ENCODE measurements around the gene NEDD1. TPM values are rescaled to one million over a fixed set of nuclear protein-coding genes. Genes with fewer than 3 reads are reported as not detected.

The NEDD1 gene
- total RNA-seq, 3 donors from 2014 or later (not counting 1 experiment from before 2014, with no cell fraction given) = 26.4 to 30.6 (median 29.2) TPM

DNA sequence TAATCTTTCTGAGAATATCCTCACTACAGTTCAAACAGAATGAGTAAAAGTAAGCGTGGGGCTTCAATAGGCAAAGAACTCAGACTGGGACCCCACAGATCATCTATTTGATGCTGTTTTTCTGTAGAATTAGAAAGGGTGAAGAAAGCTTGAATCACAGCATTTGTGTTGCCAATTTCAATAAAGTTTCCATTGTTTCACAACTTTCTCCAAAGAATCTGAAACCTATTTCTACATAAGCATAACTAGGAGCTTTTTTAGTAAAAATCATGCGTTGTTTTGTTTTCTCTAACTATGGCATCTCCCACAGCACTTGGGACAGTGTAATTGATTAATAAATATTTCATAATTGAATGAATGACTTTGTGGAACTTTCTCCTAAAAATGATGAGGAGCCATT lies 16.7 kb upstream of the NEDD1 start:
- intact Hi-C loops (cut with micrococcal nuclease) = no loop called here
- ATAC-seq (no peak), DNase-seq (no peak)
- Histone ChIP-seq H3K4me1 (ENCODE audit: control insufficient read depth, insufficient read depth, low read length) (no peaks in the 10 kb centered on the region), H3K27ac (ENCODE audit: low read length) (no peak overlapping the region), H3K4me3 (ENCODE audit: low read length) (no peak overlapping the region), H3K9me3 (ENCODE audit: control insufficient read depth, insufficient read depth, low read length) (no peaks in the 10 kb centered on the region), H3K27me3 (ENCODE audit: control insufficient read depth, insufficient read depth, low read length) (peaks cover 5% of the 10 kb centered on the region), H3K36me3 (ENCODE audit: control insufficient read depth, insufficient read depth, low read length) (no peaks in the 10 kb centered on the region)
- Mint-ChIP-seq H3K4me3 (no peak overlapping the region), H3K36me3 (no peaks in the 10 kb centered on the region), H3K27ac (no peak overlapping the region), H3K9me3 (no peaks in the 10 kb centered on the region), H3K27me3 (ENCODE audit: low read depth in 2 of 2) (peaks cover 30 to 46% of the 10 kb centered on the region in 2 donors), H3K4me1 (no peaks in the 10 kb centered on the region)
- TF ChIP-seq, protein P1, sequence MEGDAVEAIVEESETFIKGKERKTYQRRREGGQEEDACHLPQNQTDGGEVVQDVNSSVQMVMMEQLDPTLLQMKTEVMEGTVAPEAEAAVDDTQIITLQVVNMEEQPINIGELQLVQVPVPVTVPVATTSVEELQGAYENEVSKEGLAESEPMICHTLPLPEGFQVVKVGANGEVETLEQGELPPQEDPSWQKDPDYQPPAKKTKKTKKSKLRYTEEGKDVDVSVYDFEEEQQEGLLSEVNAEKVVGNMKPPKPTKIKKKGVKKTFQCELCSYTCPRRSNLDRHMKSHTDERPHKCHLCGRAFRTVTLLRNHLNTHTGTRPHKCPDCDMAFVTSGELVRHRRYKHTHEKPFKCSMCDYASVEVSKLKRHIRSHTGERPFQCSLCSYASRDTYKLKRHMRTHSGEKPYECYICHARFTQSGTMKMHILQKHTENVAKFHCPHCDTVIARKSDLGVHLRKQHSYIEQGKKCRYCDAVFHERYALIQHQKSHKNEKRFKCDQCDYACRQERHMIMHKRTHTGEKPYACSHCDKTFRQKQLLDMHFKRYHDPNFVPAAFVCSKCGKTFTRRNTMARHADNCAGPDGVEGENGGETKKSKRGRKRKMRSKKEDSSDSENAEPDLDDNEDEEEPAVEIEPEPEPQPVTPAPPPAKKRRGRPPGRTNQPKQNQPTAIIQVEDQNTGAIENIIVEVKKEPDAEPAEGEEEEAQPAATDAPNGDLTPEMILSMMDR (IDR thresholded peaks at IDR 0.05) = no peak
- WGBS (ENCODE audit: insufficient coverage) = 86% methylated on average over 1 of the region's 2 CpGs

DNA sequence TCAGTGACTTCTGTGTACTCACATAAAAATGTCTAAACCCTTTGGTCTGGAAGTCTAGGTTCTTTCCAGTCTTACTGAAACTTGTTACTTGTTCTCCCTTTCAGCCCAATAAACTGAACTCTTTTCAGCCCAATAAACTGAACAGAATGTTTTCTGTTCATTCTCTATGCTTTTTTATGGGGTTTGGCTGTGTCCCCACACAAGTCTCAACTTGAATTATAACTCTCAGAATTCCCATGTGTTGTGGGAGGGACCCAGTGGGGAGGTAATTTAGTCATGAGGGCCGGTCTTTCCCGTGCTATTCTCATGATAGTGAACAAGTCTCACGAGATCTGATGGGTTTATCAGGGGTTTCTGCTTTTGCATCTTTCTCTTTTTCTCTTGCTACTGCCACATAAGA lies 15.0 kb upstream of the NEDD1 start:
- no peak overlapping the region for H3K4me3 Mint-ChIP-seq
- no peaks in the 10 kb centered on the region for H3K36me3 Mint-ChIP-seq
- Histone ChIP-seq H3K36me3 (ENCODE audit: control insufficient read depth, insufficient read depth, low read length) (no peaks in the 10 kb centered on the region), H3K27ac (ENCODE audit: low read length) (no peak overlapping the region), H3K4me1 (ENCODE audit: control insufficient read depth, insufficient read depth, low read length) (no peaks in the 10 kb centered on the region), H3K4me3 (ENCODE audit: low read length) (no peak overlapping the region), H3K27me3 (ENCODE audit: control insufficient read depth, insufficient read depth, low read length) (peaks cover 5% of the 10 kb centered on the region), H3K9me3 (ENCODE audit: control insufficient read depth, insufficient read depth, low read length) (no peaks in the 10 kb centered on the region)
- H3K9me3 Mint-ChIP-seq = no peaks in the 10 kb centered on the region
- intact Hi-C loops (cut with micrococcal nuclease) = no loop called here
- peaks cover 20 to 32% of the 10 kb centered on the region in 2 donors for H3K27me3 Mint-ChIP-seq (ENCODE audit: low read depth in 2 of 2)
- DNase-seq (no peak), ATAC-seq (no peak)
- WGBS (ENCODE audit: insufficient coverage) = 92% methylated on average over 3 of the region's 3 CpGs
- TF ChIP-seq, protein P1 (IDR thresholded peaks at IDR 0.05) = no peak
- no peaks in the 10 kb centered on the region for H3K4me1 Mint-ChIP-seq
- H3K27ac Mint-ChIP-seq = no peak overlapping the region

DNA sequence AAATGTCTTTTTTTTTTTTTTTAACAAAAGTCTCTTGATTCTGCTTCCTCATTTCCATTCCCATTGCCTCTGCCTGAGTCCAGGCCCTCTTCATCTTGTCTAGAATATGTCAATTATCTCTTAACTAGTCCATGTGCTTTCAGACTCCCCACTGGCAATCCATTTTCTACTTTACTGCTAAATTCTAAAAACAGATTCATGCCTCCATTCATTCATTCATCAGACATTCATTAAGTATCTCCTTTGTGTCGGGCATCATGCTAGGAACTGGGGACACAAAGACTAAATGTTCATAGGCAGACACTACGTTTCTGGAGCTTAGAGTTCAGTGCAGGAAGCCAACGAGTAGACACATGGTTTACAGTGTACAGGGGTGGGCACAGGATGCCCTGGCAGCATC lies 9.6 kb upstream of the NEDD1 start:
- no peak for ATAC-seq
- H3K4me1 ChIP-seq (ENCODE audit: control insufficient read depth, insufficient read depth, low read length) = no peaks in the 10 kb centered on the region
- H3K27me3 Mint-ChIP-seq (ENCODE audit: low read depth in 2 of 2) = peaks cover 11 to 20% of the 10 kb centered on the region in 2 donors

DNA sequence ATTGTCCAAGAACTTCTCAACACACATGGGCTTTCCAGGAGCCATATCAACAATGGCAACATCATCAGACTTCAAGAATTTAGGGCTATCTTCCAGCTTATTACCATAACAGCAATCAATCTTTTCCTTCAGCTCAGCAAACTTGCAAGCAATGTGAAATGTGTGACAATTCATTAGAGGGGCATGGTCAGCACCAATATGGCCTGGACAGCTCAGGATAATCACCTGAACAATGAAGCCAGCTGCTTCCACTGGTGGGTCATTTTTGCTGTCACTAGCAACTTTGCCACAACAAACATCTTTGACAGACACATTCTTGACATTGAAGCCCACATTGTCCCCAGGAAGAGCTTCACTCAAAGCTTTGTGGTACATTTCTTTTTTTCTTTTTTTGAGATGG lies 5.9 kb upstream of the NEDD1 start:
- Mint-ChIP-seq H3K36me3 (no peaks in the 10 kb centered on the region), H3K4me1 (peaks cover 3% of the 10 kb centered on the region in 2 donors), H3K27me3 (ENCODE audit: low read depth in 2 of 2) (peaks cover 0 to 3% of the 10 kb centered on the region in 2 donors), H3K9me3 (no peaks in the 10 kb centered on the region), H3K27ac (no peak overlapping the region), H3K4me3 (no peak overlapping the region)
- Histone ChIP-seq H3K27me3 (ENCODE audit: control insufficient read depth, insufficient read depth, low read length) (no peaks in the 10 kb centered on the region), H3K36me3 (ENCODE audit: control insufficient read depth, insufficient read depth, low read length) (no peaks in the 10 kb centered on the region), H3K27ac (ENCODE audit: low read length) (no peak overlapping the region), H3K9me3 (ENCODE audit: control insufficient read depth, insufficient read depth, low read length) (no peaks in the 10 kb centered on the region), H3K4me1 (ENCODE audit: control insufficient read depth, insufficient read depth, low read length) (no peaks in the 10 kb centered on the region), H3K4me3 (ENCODE audit: low read length) (no peak overlapping the region)
- DNase-seq = no peak
- ATAC-seq = no peak
- TF ChIP-seq, protein P1 (IDR thresholded peaks at IDR 0.05) = no peak
- intact Hi-C loops (cut with micrococcal nuclease) = no loop called here

More for the DNA sequence above, 9.6 kb upstream of the NEDD1 start:
- no peaks in the 10 kb centered on the region for H3K9me3 ChIP-seq (ENCODE audit: control insufficient read depth, insufficient read depth, low read length)
- H3K36me3 ChIP-seq (ENCODE audit: control insufficient read depth, insufficient read depth, low read length) = no peaks in the 10 kb centered on the region
- Mint-ChIP-seq H3K4me3 (no peak overlapping the region), H3K4me1 (no peaks in the 10 kb centered on the region), H3K27ac (no peak overlapping the region), H3K9me3 (no peaks in the 10 kb centered on the region), H3K36me3 (no peaks in the 10 kb centered on the region)
- H3K27me3 ChIP-seq (ENCODE audit: control insufficient read depth, insufficient read depth, low read length) = no peaks in the 10 kb centered on the region
- no peak overlapping the region for H3K4me3 ChIP-seq (ENCODE audit: low read length)
- TF ChIP-seq, protein P1 (IDR thresholded peaks at IDR 0.05) = no peak
- no peak overlapping the region for H3K27ac ChIP-seq (ENCODE audit: low read length)
- intact Hi-C loops (cut with micrococcal nuclease) = no loop called here
- no peak for DNase-seq
- WGBS (ENCODE audit: insufficient coverage) = 73% methylated on average over 3 of the region's 3 CpGs

Measured in natural killer cell (primary cell).